NCI-H774 (cell line): ENCODE measurements around the gene MCM3AP.

Experiments
- DNase-seq: peaks from one replicate; lab custom pipeline; 2025; lab: John Stamatoyannopoulos, UW

MCM3AP gene

DNA sequence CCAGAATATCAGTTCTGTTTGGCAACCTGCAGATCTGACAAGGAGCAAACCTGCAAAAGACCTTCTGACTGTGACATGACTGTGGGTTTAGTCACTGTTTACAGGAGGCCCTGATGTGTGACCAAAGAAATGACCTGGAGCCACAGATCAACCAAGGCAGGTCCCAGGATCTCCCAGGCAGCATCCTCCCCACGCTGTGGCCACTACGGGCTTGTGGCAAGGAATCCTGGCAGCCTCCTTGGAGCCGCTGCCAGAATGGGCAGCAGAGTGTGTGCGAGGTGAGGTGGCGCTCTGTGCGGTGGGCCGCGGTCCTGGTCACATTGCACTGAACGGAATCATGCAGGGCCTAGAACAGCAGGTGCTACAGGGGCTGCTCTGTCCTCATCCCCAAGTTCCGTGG lies 15.9 kb downstream of the MCM3AP start:
- no peak for DNase-seq

DNA sequence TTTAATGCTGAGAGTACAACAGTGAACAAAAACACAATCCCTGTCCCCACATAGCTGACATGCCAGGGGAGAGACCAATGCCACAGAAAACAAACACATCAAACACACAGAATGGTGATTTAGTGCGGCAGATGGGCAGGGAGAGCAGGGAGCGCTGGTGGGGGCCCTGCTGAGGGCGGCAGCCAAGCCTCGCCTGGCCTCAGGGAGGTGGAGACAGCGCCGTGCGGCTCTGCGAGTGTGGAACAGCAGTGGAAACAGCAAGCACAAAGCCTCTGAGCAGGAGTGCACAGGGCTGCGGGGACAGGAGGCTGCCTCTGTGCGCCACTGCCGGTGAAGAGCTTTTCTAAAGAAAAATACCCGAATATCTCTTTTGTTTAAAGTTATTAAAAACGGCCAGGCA lies 17.0 kb downstream of the MCM3AP start:
- DNase-seq, result no peak

DNA sequence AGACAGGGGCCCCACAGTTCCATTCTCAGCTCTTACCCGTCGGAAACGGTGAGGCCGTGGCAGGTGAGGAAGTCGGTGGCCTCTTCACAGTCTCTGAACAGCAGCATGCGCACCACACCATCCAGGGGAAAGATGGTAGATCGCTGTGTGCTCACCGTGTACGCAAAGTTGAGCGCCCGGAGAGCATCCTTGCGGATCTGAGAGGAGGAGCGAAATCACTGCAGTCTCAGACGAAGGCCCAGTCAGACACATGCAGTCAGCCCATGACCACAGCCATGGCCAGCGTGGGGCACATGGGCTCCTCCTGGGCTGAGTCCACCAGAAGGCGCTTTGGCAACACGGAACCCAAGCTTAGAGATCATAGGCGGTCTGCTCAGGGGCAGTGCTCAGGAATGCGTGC lies 18.5 kb downstream of the MCM3AP start:
- DNase-seq, result no peak

DNA sequence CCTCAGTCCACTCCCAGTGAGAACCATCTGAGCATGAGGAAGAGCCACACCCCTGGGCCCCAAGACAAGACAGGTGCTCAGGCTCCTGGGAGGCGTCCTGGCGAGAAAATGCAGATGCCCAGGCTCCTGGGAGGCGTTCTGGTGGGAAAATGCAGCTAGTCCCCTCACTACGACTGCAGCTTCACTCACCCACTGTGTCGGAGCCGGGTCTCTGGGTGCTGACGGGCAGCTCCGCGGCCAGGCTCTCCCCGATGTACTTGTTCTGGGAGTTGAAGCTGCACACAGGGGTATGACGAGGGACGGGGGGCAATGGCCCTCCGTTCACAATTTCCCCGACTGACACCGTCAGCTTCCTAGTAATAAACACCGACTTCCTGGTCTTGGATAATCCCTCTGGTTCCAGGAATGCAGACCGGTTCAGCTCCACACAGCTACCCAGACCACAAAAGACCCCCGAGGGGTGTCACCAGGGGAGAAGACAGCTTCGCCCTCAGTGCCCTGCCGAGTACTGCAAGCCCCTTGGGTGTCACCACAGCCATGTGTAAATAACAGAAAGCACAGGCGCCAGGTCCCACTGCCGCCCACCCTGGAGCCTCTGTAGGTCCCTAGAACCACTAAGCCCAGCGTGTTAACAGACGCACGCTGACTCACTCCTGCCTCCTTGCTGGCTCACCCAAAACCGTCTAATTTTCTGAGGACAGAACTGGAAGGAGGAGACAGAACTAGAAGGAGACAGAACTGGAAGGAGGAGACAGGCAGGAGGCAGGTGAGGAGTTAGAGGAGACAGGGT lies 19.5 kb downstream of the MCM3AP start:
- no peak for DNase-seq

DNA sequence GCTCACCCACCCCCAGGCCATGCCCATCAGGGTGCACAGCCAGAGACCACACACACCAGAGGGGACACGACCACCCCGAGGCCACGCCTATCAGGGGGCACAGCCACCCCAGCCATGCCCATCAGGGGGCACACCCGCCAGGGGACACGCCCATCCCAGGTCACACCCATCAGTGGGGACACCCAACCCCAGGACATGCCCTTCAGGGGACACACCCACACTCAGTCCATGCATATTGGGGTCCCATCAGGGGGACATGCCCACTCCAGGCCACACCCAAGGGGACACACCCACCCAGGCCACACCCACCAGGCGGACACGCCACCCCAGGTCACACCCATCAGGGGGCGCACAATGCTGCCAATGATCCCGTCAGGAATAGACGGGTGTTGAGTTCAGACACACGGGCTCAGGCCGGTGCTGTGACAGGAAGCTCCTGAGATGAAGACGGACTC lies 20.7 kb downstream of the MCM3AP start:
- DNase-seq, result no peak

DNA sequence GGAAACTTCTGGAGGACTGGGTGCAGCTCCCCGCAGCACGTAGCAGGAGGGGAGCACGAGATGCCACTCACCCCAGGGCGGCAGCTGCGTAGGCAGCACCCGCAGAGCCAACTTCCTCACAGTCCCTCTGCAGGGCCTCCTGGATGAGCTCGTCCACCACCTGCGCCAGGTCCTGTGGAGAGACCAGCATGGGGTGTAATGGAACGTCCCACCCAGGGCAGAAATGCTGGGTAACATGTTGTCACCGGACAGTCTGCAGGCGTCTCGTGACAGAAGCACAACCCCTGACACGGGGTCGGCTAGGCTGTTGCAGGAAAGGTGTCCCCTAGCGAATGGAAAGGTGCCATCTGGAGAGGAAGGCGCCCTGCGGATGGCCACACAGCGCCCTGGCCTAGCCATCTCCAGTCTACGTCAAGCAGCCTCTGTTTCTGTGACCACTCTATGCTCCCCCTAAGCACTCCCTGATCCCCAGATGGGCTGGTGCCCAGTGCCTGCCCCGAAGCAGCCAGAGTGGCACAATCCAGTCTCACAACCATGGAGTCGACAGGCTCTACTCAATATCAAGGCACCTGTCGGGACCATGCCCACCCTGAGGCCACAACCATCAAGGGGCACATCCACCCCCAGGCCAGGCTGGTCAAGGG lies 21.2 kb downstream of the MCM3AP start:
- no peak for DNase-seq

DNA sequence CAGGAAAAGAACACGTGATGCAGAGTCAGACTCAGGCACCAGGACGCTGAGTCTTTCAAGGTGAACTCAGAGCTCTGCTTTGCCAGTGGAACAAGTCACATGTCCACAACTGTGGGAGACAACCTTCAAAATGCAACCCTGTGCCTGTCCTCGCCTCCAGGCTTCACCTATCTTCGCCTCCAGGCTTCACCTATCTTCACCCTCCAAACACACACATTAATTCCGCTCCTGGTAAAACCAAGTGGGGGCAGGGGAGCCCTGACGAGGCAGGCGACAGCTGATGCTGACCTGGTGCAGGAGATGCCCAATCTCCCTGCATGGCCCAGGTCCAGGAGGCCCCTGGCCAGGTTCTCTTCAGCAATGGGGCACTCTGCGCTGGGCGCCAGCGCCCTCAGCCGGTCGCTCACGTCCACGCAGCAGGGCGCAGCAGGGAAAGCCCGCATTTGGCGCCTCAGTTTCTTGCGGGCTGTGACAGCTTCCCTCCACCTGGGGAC lies 28.9 kb downstream of the MCM3AP start:
- DNase-seq, result no peak

DNA sequence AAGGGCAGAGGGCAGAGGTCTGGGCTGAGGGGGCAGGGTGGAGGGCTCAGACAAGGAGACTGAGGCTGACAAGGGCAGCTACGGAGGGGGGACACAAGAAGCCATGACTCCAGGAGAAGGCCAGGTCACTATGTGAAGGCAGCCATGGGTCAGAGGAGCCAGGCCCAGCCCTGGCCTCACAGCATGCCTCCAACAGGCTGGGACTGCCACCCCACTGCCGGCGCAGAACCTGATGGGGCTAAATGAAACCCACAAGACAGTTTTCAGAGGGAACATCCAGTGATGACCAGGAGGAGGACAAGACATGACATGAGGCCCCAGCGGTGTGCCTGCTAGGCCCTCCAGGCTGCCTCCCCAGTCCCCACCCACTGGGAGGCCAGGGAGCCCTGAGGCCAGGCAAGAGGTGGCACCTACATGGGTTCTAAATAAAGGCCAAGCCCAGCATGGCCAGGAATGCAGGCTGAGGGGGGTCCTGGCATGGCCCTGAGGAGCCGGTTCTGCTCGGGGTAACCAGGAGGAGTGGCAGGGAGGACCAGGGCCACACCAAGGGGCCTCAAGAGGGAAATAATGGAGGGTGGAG lies 29.6 kb downstream of the MCM3AP start:
- no peak for DNase-seq

DNA sequence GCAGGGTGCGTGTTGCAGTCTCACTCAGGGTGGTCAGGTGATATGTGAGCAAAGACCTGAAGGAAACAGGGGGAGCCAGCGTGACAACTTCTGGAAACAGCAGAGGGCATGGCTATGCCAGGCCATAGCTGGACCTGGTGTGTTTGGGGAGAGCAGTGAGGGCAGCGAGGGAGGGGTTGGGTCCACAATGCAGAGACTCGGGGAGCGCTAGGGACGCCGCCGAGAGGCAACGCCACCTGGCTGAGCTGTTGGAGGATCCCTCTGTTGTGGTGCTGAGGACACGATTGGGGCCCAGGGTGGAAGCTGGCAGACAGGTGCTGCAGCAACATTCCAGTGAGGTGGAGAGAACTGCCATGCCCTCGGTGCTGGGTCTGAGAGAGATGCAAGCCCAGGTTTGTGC lies 30.2 kb downstream of the MCM3AP start:
- no peak for DNase-seq

DNA sequence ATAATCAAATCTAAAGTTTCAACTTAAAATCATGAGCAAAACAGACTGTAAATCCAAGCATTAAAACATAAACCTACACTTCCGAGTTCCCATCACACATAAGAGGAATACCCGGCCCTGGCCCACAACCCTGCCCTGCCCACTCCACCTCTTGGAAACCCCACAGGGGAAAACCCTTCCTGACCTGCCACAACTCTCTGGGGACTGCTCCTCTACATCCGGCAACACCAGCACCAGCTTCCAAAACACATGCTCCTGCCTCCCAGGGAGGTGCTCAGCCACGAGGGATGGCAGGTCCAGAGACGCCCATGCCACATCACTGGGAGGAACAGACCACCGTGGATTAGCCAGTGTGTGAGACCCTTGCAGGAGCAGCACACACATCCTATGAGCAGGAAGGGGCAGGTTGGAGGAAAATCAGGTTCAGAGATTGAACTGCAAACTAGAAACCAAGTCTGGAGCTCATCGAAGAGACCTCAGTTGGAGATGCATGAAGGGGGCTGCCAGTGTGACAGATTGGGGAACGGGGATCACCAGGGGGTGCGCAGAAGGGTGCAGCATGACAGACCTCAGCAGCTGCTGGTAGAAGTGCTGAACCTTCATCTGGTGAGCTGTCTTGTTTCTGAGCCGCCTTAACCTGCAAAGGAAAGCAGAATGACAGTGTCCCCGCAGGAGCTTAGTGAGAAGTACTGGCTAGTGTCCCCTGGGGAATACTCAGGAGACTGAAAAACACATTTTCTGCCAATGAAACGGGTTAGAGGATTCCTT lies 31.0 kb downstream of the MCM3AP start:
- DNase-seq, result no peak

DNA sequence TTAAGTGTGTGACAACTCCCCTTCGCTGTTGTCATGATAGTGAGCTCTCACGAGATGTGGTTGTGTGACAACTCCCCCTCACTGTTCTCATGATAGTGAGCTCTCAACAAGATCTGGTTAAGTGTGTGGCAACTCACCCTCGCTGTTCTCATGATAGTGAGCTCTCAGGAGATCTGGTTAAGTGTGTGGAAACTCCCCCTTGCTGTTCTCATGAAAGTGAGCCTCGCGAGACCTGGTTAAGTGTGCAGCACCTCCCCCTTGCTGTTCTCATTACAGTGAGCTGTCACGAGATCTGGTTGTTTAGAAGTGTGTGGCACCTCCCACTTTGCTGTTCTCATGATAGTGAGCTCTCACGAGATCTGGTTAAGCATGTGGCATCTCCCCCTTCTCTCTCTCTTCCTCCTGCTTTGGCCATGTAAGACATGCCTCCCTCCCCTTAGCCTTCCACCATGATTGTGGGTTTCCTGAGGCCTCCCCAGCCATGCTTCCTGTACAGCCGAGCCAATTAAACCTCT lies 31.7 kb downstream of the MCM3AP start:
- no peak for DNase-seq

DNA sequence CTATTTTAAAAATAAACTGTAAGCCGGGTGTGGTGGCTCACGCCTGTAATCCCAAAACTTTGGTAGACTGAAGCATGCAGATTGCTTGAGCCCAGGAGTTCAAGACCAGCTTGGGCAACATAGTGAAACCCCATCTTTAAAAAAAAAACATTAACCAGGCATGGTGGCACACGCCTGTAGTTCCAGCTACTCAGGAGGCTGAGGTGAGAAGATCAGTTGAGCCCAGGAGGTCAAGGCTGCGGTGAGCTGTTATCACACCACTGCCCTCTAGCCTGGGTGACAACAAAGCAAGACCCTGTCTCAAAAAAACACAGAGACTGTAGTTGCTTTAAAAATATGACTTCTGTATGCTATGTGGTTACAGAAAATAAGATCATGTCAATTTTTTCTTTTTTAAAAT lies 32.6 kb downstream of the MCM3AP start:
- DNase-seq, result no peak

DNA sequence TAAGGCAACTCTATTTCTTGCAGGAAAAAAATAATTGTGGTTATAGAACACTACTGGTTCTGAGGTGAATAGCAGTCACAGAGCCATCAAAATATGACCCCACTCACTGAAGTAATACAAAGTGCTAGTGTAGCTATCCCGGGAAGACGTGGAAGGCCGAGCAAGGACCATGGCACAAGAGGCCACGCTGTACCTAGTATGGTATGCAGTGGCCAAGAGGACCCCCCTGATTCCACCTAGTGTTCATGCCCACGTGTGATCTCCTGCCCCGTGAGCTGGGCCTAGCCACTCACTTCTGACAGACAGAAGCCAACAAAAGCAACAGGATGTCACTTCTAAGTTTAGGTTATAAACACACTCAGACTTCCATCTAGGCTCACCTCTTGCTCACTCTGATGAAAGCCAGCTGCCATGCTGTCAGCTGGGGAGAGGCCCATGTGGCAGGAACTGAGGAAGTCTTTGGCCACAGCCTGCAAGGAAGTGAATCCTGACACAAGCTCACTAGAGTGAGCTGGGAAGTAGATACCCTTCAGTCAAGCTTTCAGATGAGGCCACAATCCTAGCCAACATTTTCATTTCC lies 35.2 kb downstream of the MCM3AP start:
- DNase-seq, result no peak

DNA sequence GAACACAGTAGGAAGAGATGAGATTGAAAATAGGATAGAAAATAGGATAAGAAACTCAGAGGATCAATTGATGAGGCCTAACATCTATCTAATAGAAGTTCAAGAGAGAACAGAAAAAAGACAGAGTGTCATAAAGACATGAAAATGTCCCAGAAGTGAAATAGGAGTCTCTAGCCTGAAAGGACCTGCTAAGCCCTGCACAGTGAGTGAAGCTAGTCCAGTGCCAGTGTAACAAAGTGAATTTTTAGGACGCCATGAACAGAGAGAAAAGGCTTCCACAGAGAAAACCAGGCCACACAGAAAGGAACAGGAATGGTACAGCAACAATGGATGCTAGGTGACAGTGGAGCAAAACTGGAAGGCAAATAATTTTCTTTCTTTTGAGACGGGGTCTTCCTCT lies 36.6 kb downstream of the MCM3AP start:
- DNase-seq, result no peak

DNA sequence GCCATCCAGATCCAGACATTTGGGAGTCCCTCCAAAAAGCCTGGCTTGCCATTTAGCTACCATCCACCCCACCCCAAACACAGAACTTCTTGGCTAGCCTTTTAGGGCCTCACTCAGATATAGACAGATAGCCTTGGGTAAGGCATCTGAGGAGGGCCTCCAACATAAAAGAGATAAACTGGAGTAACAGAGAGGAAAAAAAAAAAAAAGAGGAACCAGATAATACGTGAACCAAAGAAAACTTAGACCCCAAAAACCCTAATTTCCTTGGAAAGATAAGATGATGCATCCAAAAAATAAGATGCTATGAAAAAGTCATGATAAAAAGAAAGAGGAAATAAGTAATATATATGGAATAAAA lies 37.0 kb downstream of the MCM3AP start:
- DNase-seq, result no peak

DNA sequence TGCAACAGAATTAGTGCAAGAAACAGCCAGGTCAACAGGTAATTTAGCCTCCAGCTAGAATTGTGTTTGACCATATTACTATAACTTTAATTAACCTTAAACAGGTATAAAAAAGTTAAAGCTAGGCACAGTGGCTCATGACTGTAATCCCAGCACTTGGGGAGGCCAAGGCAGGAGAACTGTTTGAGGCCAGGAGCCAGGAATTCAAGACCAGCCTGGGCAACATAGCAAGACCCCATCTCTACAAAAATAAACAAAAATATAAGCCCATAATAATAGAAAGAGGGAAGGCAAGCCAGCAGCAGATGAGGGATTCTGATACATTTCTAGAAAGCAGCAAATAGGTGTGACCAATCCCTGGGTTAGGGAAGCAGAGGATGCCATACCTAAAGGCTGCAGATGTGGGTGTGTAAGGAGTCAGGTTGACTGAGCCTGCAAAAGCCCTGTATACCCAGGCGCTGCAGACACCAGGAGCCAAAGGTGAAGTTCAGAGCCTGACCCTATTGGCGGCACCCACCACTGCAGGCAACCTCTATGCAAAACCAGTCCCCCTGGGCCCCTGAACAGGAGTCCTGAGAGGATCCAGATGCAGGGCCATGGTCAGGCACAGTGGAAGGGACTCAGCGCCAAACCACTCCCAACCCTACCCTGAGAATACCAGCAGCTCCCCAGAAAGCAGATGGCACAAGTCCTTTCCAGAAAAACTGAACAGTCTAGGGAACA lies 37.6 kb downstream of the MCM3AP start:
- no peak for DNase-seq

DNA sequence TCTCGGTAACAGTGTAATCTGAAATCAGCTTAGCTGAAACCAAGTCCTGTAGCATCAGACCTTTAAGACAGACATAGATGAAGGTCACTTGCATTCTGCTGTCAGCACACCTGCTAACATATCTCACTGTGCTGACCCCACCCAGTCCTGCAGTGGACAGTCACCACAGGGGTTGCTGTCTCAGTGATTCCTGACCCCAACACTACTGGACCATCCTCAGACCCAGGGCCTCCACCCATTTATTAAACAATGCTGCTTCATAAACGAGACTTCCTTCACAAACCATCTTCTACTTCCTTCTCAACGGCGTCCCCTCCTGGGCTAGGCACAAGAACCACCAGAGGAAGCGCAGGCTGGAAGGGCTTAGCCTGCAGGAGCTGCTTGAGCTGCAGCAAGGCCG lies 39.1 kb downstream of the MCM3AP start:
- DNase-seq, result no peak

DNA sequence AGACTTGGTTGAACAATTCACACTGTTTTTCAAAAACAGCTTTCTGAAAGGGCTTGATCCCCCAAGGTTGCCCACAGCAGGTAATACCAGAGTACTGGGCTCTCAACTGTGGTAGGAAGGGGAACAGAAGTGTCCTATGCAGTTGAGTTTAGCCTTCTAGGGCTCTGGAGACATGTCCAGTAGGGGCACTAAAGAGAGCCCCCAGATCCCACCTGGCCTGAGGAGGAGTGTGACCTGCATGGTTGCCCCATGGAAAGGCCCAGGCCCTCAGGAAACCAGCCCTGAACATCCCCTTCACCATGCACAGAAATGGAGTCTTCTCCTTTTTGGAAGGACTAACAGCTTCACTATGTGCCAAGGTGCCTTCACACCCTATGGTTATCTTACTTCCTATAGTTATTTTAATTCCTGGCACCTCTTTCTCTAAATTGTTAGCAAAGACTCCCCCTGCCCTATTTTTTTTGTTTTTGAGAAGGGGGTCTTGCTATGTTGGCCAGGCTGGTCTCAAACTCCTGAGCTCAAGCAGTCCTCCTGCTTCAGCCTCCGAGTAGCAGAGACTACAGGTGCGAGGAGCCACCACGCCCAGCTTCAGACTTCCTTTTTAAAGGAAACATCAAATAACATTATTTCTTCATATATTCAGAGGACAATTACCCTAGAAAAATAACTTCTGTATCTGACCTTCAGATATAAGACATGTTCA lies 40.0 kb downstream of the MCM3AP start:
- no peak for DNase-seq

DNA sequence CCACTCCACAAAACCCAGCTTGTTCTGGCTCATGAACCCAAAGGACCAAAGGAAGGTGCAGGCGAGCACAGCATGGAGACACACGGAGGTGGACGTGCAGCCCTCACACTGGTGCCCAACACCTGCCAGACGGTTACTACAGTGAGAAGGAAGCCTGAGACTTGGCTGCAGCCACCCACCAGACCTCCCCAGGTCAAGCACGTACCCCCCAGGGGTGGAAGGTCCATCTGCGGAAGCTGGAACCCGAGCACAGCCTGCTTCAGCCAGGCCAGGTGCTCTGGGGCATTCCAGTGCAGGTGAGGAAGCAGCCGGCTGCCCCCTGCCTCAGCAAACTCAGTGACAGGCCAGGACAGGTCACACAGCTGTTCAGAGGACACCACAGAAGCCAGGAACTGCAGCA lies 40.8 kb downstream of the MCM3AP start:
- DNase-seq, result no peak

DNA sequence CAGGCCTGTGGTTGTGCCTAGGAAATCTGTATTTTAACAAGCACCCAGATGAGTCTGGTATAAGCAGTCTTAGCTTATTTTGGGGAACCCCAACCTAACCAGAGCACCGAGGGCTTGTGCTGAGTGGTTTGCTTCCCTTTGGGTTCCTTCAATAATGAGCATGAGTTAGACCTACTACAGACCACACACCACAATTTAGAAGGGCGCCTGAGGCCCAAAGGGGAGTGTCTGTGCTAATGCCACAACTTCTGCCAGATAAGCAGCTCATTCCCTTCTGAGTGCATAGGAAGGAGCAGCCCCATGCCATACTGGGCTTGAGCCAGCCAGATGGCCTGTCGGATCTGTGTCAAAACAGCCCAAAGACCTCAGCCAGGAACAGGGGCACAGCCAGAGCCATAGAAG lies 41.5 kb downstream of the MCM3AP start:
- DNase-seq, result no peak

DNA sequence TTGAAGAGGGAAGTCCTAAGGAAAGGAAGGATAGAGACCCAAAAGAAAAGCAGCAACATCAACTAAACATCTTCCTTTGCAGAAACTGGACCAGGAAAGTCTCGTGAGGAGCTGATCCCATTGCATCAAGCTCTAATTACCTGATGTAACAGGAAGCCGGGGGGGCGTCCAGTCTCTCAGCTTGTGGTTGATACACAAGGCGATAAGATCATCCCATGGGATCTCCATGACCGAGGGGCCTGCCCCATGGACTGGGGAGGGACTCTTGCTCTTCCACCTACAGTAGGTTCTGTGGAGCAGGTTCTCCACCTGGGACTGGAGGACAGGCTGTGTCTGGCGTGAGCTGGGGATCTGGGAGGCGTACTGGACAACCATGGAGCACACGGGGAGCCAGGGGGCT lies 42.1 kb downstream of the MCM3AP start:
- DNase-seq, result no peak
